Spleen (tissue), 7 donors: ENCODE results near the gene B4GALNT4.

Experiments
- POLR2A ChIP-seq, 3 donors: fragments of 450-650 bp; IDR thresholded peaks; one replicate each; pipeline ENCODE4 v1.5.1; 2017; ENCODE audit warnings: antibody characterized with exemption in 3 of 3, mild to moderate bottlenecking in 1 of 3
- POLR2AphosphoS5 ChIP-seq, 3 donors: sonication (generic); formaldehyde crosslinking; IDR thresholded peaks; one replicate each; pipeline ENCODE4 v1.5.1; 2017; ENCODE audit warnings: antibody characterized with exemption in 3 of 3
- TF ChIP-seq, protein P1 (sequence below), 11 experiments: fragments of 200-600 bp in 7 of 11; fragments of 450-650 bp in 4 of 11; sonication (generic) in 4 of 11; IDR thresholded peaks in 8 of 11; conservative IDR thresholded peaks in 3 of 11; 1 replicate in 7 of 11; 2 replicates in 4 of 11; pipeline versions ENCODE4 v1.4.0 to v1.8.0; 2016 to 2021; ENCODE audit warnings: antibody characterized with exemption in 11 of 11, inconsistent platforms in 4 of 11, mild to moderate bottlenecking in 1 of 11
- donor health status: DM: no; HTN: no; CAD: no; lungs with moderate emphysema.
- donor health status: DM: no; HTN: no; CAD: no.
- donor health status: DM: no; HTN: no; CAD: no.

DNA sequence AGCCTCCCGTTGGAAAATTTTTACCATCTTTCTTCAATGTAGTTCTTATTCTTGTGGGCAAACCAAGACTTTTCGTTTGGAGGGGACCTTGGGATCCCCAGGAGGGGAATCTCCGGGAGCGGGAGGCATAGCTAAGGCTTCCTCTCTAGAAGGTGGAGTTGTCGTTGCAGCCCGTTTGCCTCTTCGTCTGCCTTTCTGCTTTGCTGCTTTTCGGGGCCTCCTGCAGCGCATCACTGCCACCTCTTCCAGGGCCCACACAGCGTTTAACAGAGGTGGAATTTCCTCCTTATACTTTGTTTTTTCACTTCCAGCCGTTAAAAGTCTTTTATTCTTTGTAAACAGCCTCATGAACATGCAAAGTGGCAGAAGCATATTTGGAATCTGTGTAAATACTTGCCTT, 45.1 kb upstream of the B4GALNT4 start:
- TF ChIP-seq, protein P1, sequence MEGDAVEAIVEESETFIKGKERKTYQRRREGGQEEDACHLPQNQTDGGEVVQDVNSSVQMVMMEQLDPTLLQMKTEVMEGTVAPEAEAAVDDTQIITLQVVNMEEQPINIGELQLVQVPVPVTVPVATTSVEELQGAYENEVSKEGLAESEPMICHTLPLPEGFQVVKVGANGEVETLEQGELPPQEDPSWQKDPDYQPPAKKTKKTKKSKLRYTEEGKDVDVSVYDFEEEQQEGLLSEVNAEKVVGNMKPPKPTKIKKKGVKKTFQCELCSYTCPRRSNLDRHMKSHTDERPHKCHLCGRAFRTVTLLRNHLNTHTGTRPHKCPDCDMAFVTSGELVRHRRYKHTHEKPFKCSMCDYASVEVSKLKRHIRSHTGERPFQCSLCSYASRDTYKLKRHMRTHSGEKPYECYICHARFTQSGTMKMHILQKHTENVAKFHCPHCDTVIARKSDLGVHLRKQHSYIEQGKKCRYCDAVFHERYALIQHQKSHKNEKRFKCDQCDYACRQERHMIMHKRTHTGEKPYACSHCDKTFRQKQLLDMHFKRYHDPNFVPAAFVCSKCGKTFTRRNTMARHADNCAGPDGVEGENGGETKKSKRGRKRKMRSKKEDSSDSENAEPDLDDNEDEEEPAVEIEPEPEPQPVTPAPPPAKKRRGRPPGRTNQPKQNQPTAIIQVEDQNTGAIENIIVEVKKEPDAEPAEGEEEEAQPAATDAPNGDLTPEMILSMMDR (IDR thresholded peaks at IDR 0.05 in 8 of 11, conservative IDR thresholded peaks at IDR 0.05 in 3 of 11): no peak
- TF ChIP-seq POLR2A (IDR thresholded peaks at IDR 0.05) (no peak), POLR2AphosphoS5 (IDR thresholded peaks at IDR 0.05) (no peak)
